Measurements from ENCODE around the gene ABCG1.

The ABCG1 gene

GRCh38 chr21:42338729-42339715 is 120.1 kb downstream of the ABCG1 start:
- in situ Hi-C loops (cut with MboI; ENCODE audit: low sequenced_read_pairs, unreplicated experiment): no loop called here
- no peak for DNase-seq (ENCODE audit: low spot score)
- TF ChIP-seq, protein P1, sequence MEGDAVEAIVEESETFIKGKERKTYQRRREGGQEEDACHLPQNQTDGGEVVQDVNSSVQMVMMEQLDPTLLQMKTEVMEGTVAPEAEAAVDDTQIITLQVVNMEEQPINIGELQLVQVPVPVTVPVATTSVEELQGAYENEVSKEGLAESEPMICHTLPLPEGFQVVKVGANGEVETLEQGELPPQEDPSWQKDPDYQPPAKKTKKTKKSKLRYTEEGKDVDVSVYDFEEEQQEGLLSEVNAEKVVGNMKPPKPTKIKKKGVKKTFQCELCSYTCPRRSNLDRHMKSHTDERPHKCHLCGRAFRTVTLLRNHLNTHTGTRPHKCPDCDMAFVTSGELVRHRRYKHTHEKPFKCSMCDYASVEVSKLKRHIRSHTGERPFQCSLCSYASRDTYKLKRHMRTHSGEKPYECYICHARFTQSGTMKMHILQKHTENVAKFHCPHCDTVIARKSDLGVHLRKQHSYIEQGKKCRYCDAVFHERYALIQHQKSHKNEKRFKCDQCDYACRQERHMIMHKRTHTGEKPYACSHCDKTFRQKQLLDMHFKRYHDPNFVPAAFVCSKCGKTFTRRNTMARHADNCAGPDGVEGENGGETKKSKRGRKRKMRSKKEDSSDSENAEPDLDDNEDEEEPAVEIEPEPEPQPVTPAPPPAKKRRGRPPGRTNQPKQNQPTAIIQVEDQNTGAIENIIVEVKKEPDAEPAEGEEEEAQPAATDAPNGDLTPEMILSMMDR (IDR thresholded peaks at IDR 0.05; ENCODE audit: borderline replicate concordance, control extremely low read depth, extremely low read depth, insufficient read depth, missing control alignments): no peak

- no peak for DNase-seq (ENCODE audit: low spot score)
- TF ChIP-seq, protein P1 (IDR thresholded peaks at IDR 0.05; ENCODE audit: borderline replicate concordance, control extremely low read depth, extremely low read depth, insufficient read depth, missing control alignments): no peak
- in situ Hi-C loops (cut with MboI; ENCODE audit: low sequenced_read_pairs, unreplicated experiment): no loop called here
These were observed 121.5 kb downstream of the ABCG1 start for GRCh38 chr21:42340187-42341050.

GRCh38 chr21:42341776-42342542 is 123.0 kb downstream of the ABCG1 start:
- DNase-seq (ENCODE audit: low spot score): no peak
- TF ChIP-seq, protein P1 (IDR thresholded peaks at IDR 0.05; ENCODE audit: borderline replicate concordance, control extremely low read depth, extremely low read depth, insufficient read depth, missing control alignments): no peak
- in situ Hi-C loops (cut with MboI; ENCODE audit: low sequenced_read_pairs, unreplicated experiment): no loop called here

DNA sequence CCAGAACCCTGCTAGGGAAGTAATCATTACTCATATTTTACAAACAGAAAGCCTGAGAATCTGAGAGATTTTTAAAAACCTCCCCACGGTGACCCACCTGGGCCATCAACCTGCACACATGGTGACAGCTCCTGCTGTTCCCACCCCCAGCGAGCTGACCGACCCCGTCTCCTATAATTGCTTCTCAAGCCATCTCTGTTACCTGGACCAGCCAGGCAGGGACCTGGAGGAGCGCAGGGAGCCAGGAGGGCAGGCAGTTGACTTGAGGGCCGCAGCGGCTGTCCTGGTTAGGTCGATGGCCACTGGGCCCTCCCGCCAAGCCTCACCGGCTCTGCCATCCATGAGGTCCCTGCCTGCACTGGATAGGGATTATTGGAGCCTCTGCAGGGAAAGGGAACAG is 124.2 kb downstream of the ABCG1 start:
- in situ Hi-C loops (cut with MboI; ENCODE audit: low sequenced_read_pairs, unreplicated experiment): no loop called here
- TF ChIP-seq, protein P1 (IDR thresholded peaks at IDR 0.05; ENCODE audit: borderline replicate concordance, control extremely low read depth, extremely low read depth, insufficient read depth, missing control alignments): no peak
- no peak for DNase-seq (ENCODE audit: low spot score)

DNA sequence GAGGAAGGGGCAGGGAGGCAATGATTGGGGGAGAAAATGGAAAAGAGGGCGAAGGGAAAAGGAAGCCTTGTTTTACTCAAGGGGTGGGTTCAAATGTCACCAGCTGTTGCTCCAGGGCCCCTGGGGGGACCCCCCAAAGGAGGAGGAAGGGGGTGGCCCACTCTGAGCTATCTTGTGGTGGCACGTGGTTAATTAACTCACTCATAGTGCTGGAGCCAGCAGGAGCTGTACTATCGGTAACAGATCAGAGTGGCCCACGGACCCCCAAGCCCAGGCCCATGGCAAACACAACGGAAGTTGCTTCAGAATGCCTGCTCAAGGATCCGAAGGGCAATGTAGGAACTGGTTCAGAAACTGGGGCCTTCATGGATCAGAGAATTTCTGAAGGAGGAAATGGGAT is 124.6 kb downstream of the ABCG1 start:
- TF ChIP-seq, protein P1 (IDR thresholded peaks at IDR 0.05; ENCODE audit: borderline replicate concordance, control extremely low read depth, extremely low read depth, insufficient read depth, missing control alignments): no peak
- DNase-seq (ENCODE audit: low spot score): no peak
- in situ Hi-C loops (cut with MboI; ENCODE audit: low sequenced_read_pairs, unreplicated experiment): no loop called here

All from GM13976 (cell line).